Mesendoderm (in vitro differentiated cells): ENCODE results near the gene UNKL.

Source experiments
- DNase-seq: peaks from one replicate; pipeline ENCODE4 v3.0.0; 2013
- H2AK5ac ChIP-seq: 2 replicates; pipeline ENCODE4 v1.6.1; 2013; ENCODE audit warnings: low read length, inconsistent platforms
- H2BK120ac ChIP-seq: 2 replicates; pipeline ENCODE4 v1.6.1; 2013; ENCODE audit warnings: low read depth, mild to moderate bottlenecking, low read length, moderate library complexity, mixed read lengths
- H2BK15ac ChIP-seq: replicated peaks from 2 replicates; pipeline ENCODE4 v1.6.1; 2013; ENCODE audit warnings: low read depth, mild to moderate bottlenecking, moderate library complexity
- H2BK5ac ChIP-seq: 2 replicates; pipeline ENCODE4 v1.6.1; 2013; ENCODE audit warnings: low read length, inconsistent platforms
- H3K18ac ChIP-seq: 2 replicates; pipeline ENCODE4 v1.6.1; 2013; ENCODE audit warnings: mild to moderate bottlenecking, low read length, mixed read lengths
- H3K23ac ChIP-seq: one replicate; pipeline ENCODE4 v1.6.1; 2013; ENCODE audit warnings: low read length
- H3K27ac ChIP-seq: 2 replicates; pipeline ENCODE4 v1.5.1; 2013; ENCODE audit warnings: low read depth, mild to moderate bottlenecking, inconsistent platforms, low read length, moderate library complexity
- H3K27me3 ChIP-seq: 2 replicates; pipeline ENCODE4 v1.6.1; 2013; ENCODE audit warnings: low read length, control low read depth, mild to moderate bottlenecking, inconsistent platforms; ENCODE audit not compliant: insufficient read depth, poor library complexity
- H3K36me3 ChIP-seq: 2 replicates; pipeline ENCODE4 v1.6.1; 2013; ENCODE audit warnings: low read length, inconsistent platforms; ENCODE audit not compliant: control insufficient read depth, insufficient read depth
- H3K4ac ChIP-seq: one replicate; pipeline ENCODE4 v1.6.1; 2013; ENCODE audit warnings: low read depth, mild to moderate bottlenecking, low read length, moderate library complexity
- H3K4me1 ChIP-seq: 2 replicates; pipeline ENCODE4 v1.6.1; 2013; ENCODE audit warnings: low read depth, low read length, inconsistent platforms; ENCODE audit not compliant: control insufficient read depth
- H3K4me2 ChIP-seq: 2 replicates; pipeline ENCODE4 v1.6.1; 2013; ENCODE audit warnings: low read length
- H3K4me3 ChIP-seq: 2 replicates; pipeline ENCODE4 v1.5.1; 2013; ENCODE audit warnings: mild to moderate bottlenecking, low read length
- H3K56ac ChIP-seq: one replicate; pipeline ENCODE4 v1.6.1; 2013; ENCODE audit warnings: low read length
- H3K79me1 ChIP-seq: 2 replicates; pipeline ENCODE4 v1.6.1; 2013; ENCODE audit warnings: low read length, inconsistent platforms
- H3K79me2 ChIP-seq: 2 replicates; pipeline ENCODE4 v1.6.1; 2013; ENCODE audit warnings: mild to moderate bottlenecking, low read length; ENCODE audit not compliant: control insufficient read depth, insufficient read depth
- H3K9ac ChIP-seq: 2 replicates; pipeline ENCODE4 v1.6.1; 2013; ENCODE audit warnings: low read length, inconsistent platforms
- H4K5ac ChIP-seq: one replicate; pipeline ENCODE4 v1.6.1; 2013; ENCODE audit warnings: low read length
- H4K8ac ChIP-seq: one replicate; pipeline ENCODE4 v1.6.1; 2013; ENCODE audit warnings: low read depth, mild to moderate bottlenecking, control low read depth, low read length, moderate library complexity
- WGBS: extraction: QIAGEN DNeasy Blood & Tissue Kit; methylation state at CpG from one replicate; pipeline ENCODE4 v1.1.7; 2013; ENCODE audit warnings: low lambda C conversion rate, missing lambda C conversion rate; ENCODE audit not compliant: insufficient coverage; ENCODE audit errors: extremely low coverage; 5-methylcytosine and 5-hydroxymethylcytosine counted together

Gene UNKL

GRCh38 chr16:1314399-1315068, 100.0 kb downstream of the UNKL start:
- DNase-seq: no peak
- Histone ChIP-seq H3K36me3 (peaks cover 26% of the 10 kb centered on the region), H3K4me3 (no peak overlapping the region), H4K5ac (no peak overlapping the region), H3K27me3 (no peaks in the 10 kb centered on the region), H3K79me2 (peaks cover 66% of the 10 kb centered on the region), H2BK15ac (no peak overlapping the region), H2AK5ac (no peak overlapping the region), H3K4me2 (no peak overlapping the region), H3K27ac (no peak overlapping the region), H3K79me1 (peaks cover 25% of the 10 kb centered on the region), H2BK5ac (no peak overlapping the region), H4K8ac (no peak overlapping the region), H3K23ac (no peak overlapping the region), H3K4ac (no peak overlapping the region), H2BK120ac (no peak overlapping the region), H3K56ac (no peak overlapping the region), H3K9ac (no peak overlapping the region), H3K18ac (no peak overlapping the region), H3K4me1 (peaks cover 6% of the 10 kb centered on the region)
- WGBS: no CpG with 5 or more reads among the region's 28 CpGs

- H3K27ac ChIP-seq: no peak overlapping the region
- H3K4me1 ChIP-seq: peaks cover 6% of the 10 kb centered on the region
- no peak overlapping the region for H3K9ac ChIP-seq
- no peak overlapping the region for H2BK5ac ChIP-seq
- no peak overlapping the region for H3K56ac ChIP-seq
- H3K18ac ChIP-seq: no peak overlapping the region
- peaks cover 22% of the 10 kb centered on the region for H3K79me1 ChIP-seq
- H2BK120ac ChIP-seq: no peak overlapping the region
- no peak overlapping the region for H2BK15ac ChIP-seq
- no peak overlapping the region for H4K5ac ChIP-seq
- H3K27me3 ChIP-seq: no peaks in the 10 kb centered on the region
- H3K23ac ChIP-seq: no peak overlapping the region
- no peak overlapping the region for H2AK5ac ChIP-seq
- no peak overlapping the region for H3K4me3 ChIP-seq
- no peak for DNase-seq
- H3K36me3 ChIP-seq: peaks cover 23% of the 10 kb centered on the region
- no peak overlapping the region for H3K4ac ChIP-seq
- WGBS: no CpG with 5 or more reads among the region's 38 CpGs
- no peak overlapping the region for H3K4me2 ChIP-seq
- H4K8ac ChIP-seq: no peak overlapping the region
- peaks cover 63% of the 10 kb centered on the region for H3K79me2 ChIP-seq
These were observed 100.7 kb downstream of the UNKL start for GRCh38 chr16:1313721-1314369.
